Activated CD8-positive, alpha-beta memory T cell treated with anti-CD3 and anti-CD28 coated beads for 36 hours (primary cell): ENCODE data around the gene ELP5. TPM values are rescaled to one million over a fixed set of nuclear protein-coding genes. Genes with fewer than 3 reads are reported as not detected.

Source experiments
- CTCF ChIA-PET: fragments of 350-600 bp; sonication (Branson Sonifier 250); formaldehyde crosslinking; loops from one replicate; lab custom pipeline; 2021; ENCODE audit warnings: antibody characterized with exemption; lab: Charles Lee
- POLR2A ChIA-PET: fragments of 350-600 bp; sonication (Branson Sonifier 250); formaldehyde crosslinking; loops from one replicate; lab custom pipeline; 2021; ENCODE audit warnings: antibody characterized with exemption; lab: Charles Lee
- total RNA-seq, 2 experiments: library from RNA; stranded (reverse); gene quantifications; one replicate each; pipeline ENCODE4 v1.2.3, GENCODE V29; 2021

Gene ELP5
- total RNA-seq, result 100 to 1,000 TPM; 107 to 110 TPM

GRCh38 chr17:7252176-7253043 lies at the start of gene ELP5:
ELP5 (plus strand) TSS chr17:7252215; CDS start chr17:7252551, 336 bp downstream.
- ChIA-PET CTCF (interaction anchor here (1.2 to 3.1 kb wide), 3 partner anchors 10 to 32 kb away, joined by 3 to 17 read pairs (median 4); partner anchors contain the start of genes GABARAP and PHF23), POLR2A (interaction anchor here (0.6 to 2.0 kb wide), 2 partner anchors 14 to 342 kb away, joined by 3 to 10 read pairs; no protein-coding TSS in a partner anchor)

GRCh38 chr17:7203391-7203790 lies 48.6 kb upstream of the ELP5 start:
- CTCF ChIA-PET, result interaction anchor here (1.1 kb wide), 1 partner anchor 10 kb away, joined by 4 read pairs; no protein-coding TSS in a partner anchor

GRCh38 chr17:7204336-7204735 lies 47.7 kb upstream of the ELP5 start:
- ChIA-PET CTCF (interaction anchor here (0.6 kb wide), 1 partner anchor 78 kb away, joined by 3 read pairs; no protein-coding TSS in a partner anchor), POLR2A (interaction anchor here (0.6 kb wide), 1 partner anchor 34 kb away, joined by 3 read pairs; no protein-coding TSS in a partner anchor)

More at GRCh38 chr17:7203391-7203790, 48.6 kb upstream of the ELP5 start:
- POLR2A ChIA-PET, result no interaction called here

GRCh38 chr17:7204828-7205461 lies 47.1 kb upstream of the ELP5 start:
- POLR2A ChIA-PET, result no interaction called here
- CTCF ChIA-PET, result interaction anchor here (0.6 to 1.5 kb wide), 2 partner anchors 9 to 79 kb away, joined by 3 read pairs; no protein-coding TSS in a partner anchor

GRCh38 chr17:7205561-7205960 lies 46.5 kb upstream of the ELP5 start:
- ChIA-PET POLR2A (no interaction called here), CTCF (interaction anchor here (1.5 kb wide), 1 partner anchor 9 kb away, joined by 3 read pairs; no protein-coding TSS in a partner anchor)

GRCh38 chr17:7207120-7208001 lies 44.7 kb upstream of the ELP5 start:
- CTCF ChIA-PET, result no interaction called here
- POLR2A ChIA-PET, result no interaction called here

- ChIA-PET CTCF (no interaction called here), POLR2A (no interaction called here)
Measured at GRCh38 chr17:7208027-7208571, 43.9 kb upstream of the ELP5 start.

- CTCF ChIA-PET, result no interaction called here
- POLR2A ChIA-PET, result no interaction called here
Measured at GRCh38 chr17:7208754-7209460, 43.1 kb upstream of the ELP5 start.

GRCh38 chr17:7211491-7212273 lies 40.3 kb upstream of the ELP5 start:
- POLR2A ChIA-PET, result no interaction called here

GRCh38 chr17:7213895-7214299 lies 38.1 kb upstream of the ELP5 start:
- POLR2A ChIA-PET, result interaction anchor here (1.0 kb wide), 1 partner anchor 24 kb away, joined by 3 read pairs; no protein-coding TSS in a partner anchor
- CTCF ChIA-PET, result interaction anchor here (0.6 to 1.1 kb wide), 4 partner anchors 8 to 168 kb away, joined by 3 to 4 read pairs (median 3); no protein-coding TSS in a partner anchor

More at GRCh38 chr17:7211491-7212273, 40.3 kb upstream of the ELP5 start:
- CTCF ChIA-PET, result no interaction called here

GRCh38 chr17:7214300-7215135 lies 37.5 kb upstream of the ELP5 start:
- POLR2A ChIA-PET, result interaction anchor here (0.5 to 1.0 kb wide), 2 partner anchors 23 to 975 kb away, joined by 3 read pairs; no protein-coding TSS in a partner anchor
- CTCF ChIA-PET, result interaction anchor here (0.6 to 1.1 kb wide), 4 partner anchors 9 to 169 kb away, joined by 3 to 4 read pairs (median 3); no protein-coding TSS in a partner anchor

GRCh38 chr17:7215136-7215638 lies 36.8 kb upstream of the ELP5 start:
- ChIA-PET POLR2A (interaction anchor here (1.0 kb wide), 1 partner anchor 23 kb away, joined by 3 read pairs; no protein-coding TSS in a partner anchor), CTCF (no interaction called here)

- CTCF ChIA-PET, result interaction anchor here (0.9 kb wide), 1 partner anchor 77 kb away, joined by 3 read pairs; no protein-coding TSS in a partner anchor
- POLR2A ChIA-PET, result interaction anchor here (0.5 kb wide), 1 partner anchor 22 kb away, joined by 3 read pairs; no protein-coding TSS in a partner anchor
Measured at GRCh38 chr17:7215652-7216180, 36.3 kb upstream of the ELP5 start.

GRCh38 chr17:7216242-7217112 lies 35.5 kb upstream of the ELP5 start:
- CTCF ChIA-PET, result interaction anchor here (0.9 kb wide), 1 partner anchor 76 kb away, joined by 3 read pairs; no protein-coding TSS in a partner anchor
- POLR2A ChIA-PET, result interaction anchor here (0.5 kb wide), 1 partner anchor 22 kb away, joined by 3 read pairs; no protein-coding TSS in a partner anchor
